DND-41 (cell line): ENCODE data around the gene SLC5A4.

Experiments used
- CTCF ChIP-seq: IDR thresholded peaks from 2 replicates; pipeline ENCODE4 v1.5.1; 2012; ENCODE audit warnings: borderline replicate concordance, low read length, moderate library complexity, mild to moderate bottlenecking; ENCODE audit not compliant: poor library complexity, severe bottlenecking; ENCODE audit errors: extremely low read depth
- EZH2 ChIP-seq: IDR thresholded peaks from 3 replicates; pipeline ENCODE4 v1.6.1; 2012; ENCODE audit warnings: borderline replicate concordance, low read depth, mild to moderate bottlenecking, moderate library complexity, low read length, inconsistent platforms; ENCODE audit not compliant: severe bottlenecking

GRCh38 chr22:32175115-32175514, 80.0 kb downstream of the SLC5A4 start:
- TF ChIP-seq CTCF: no peak
- TF ChIP-seq EZH2: no peak
